Ovary (tissue), 9 donors: ENCODE data around the gene SURF1. TPM values are rescaled to one million over a fixed set of nuclear protein-coding genes. Genes with fewer than 3 reads are reported as not detected.

Experiments
- DNase-seq, 5 donors: peaks; one replicate each; pipeline ENCODE4 v3.0.0-alpha.2; 2019 to 2020
- H3K27ac ChIP-seq, 2 donors: fragments of 200-600 bp; one replicate each; pipeline versions ENCODE4 v1.5.1 to v1.8.0; 2019 to 2022
- H3K27me3 ChIP-seq: fragments of 200-600 bp; one replicate; pipeline ENCODE4 v1.8.0; 2022
- H3K36me3 ChIP-seq: fragments of 200-600 bp; sonication (generic); one replicate; pipeline ENCODE4 v1.5.1; 2019
- H3K4me1 ChIP-seq: one replicate; pipeline ENCODE4 v1.8.1; 2013; ENCODE audit warnings: mild to moderate bottlenecking, moderate library complexity; ENCODE audit not compliant: insufficient read depth
- H3K4me3 ChIP-seq: fragments of 200-600 bp; sonication (generic); one replicate; pipeline ENCODE4 v1.5.1; 2017
- H3K9me3 ChIP-seq, 2 donors: fragments of 200-600 bp in 1 of 2; sonication (generic) in 1 of 2; one replicate each; pipeline versions ENCODE4 v1.5.1 to v1.8.1; 2013 to 2019; ENCODE audit warnings: mild to moderate bottlenecking in 1 of 2, moderate library complexity in 1 of 2
- CTCF ChIP-seq, 3 donors: fragments of 450-650 bp in 2 of 3; fragments of 200-600 bp in 1 of 3; IDR thresholded peaks; one replicate each; pipeline versions ENCODE4 v1.5.1 to v1.8.0; 2016 to 2022; ENCODE audit warnings: antibody characterized with exemption in 3 of 3, mild to moderate bottlenecking in 1 of 3
- EP300 ChIP-seq: sonication (generic); formaldehyde crosslinking; IDR thresholded peaks from one replicate; pipeline ENCODE4 v1.6.1; 2017; ENCODE audit warnings: antibody characterized with exemption
- POLR2A ChIP-seq: fragments of 450-650 bp; IDR thresholded peaks from one replicate; pipeline ENCODE4 v1.6.1; 2017; ENCODE audit warnings: antibody characterized with exemption, mild to moderate bottlenecking, moderate library complexity
- WGBS, 3 donors: extraction: QIAGEN DNeasy Blood & Tissue Kit in 1 of 3; methylation state at CpG; one replicate each; pipeline versions ENCODE4 v1.1.5 to v1.1.7; 2013 to 2017; 5-methylcytosine and 5-hydroxymethylcytosine counted together
- intact Hi-C, 4 donors: fragments of 100-400 bp; cut with DNase I; formaldehyde crosslinking; loops; one replicate each; pipeline versions ENCODE4 v1.11.0 to v1.15.1; 2022 to 2023
- polyA plus RNA-seq, 2 donors: library from polyadenylated mRNA; stranded (reverse); fragments of 200-250 nt in 1 of 2; fragments of 350-450 nt in 1 of 2; fragmentation: Illumina TruSeq in 1 of 2; extraction: RNeasy Lipid Tissue Mini Kit (QIAGEN cat#74804) in 1 of 2; gene quantifications; one replicate each; pipeline ENCODE4 v1.2.3, GENCODE V29; 2013 to 2014
- total RNA-seq, 7 donors: library from RNA; depleted of rRNA in 2 of 7; stranded (reverse); fragments of >200 nt in 2 of 7; fragmentation: NEBNext Ultra II Directional in 3 of 7; extraction: Animal tissue kit (Norgen Biotek cat#: 25700) in 3 of 7; gene quantifications; one replicate each; pipeline versions ENCODE4 v1.1.0 to v1.2.4, GENCODE V29; 2016 to 2023
- donor health status: DM: no; HTN: no; CAD: no; lungs with moderate emphysema.
- donor health status: DM: no; HTN: no; CAD: no.
- donor health status: Bipolar disorder and iron deficiency.
- donor health status: DM: yes; HTN: yes; CAD: no.
- donor health status: DM: no; HTN: no; CAD: no.
- donor health status: DM: yes; HTN: yes; CAD: no.

Gene SURF1
- total and polyA plus RNA-seq, 9 donors, result 23.5 to 51.3 (median 35.6) TPM

- TF ChIP-seq POLR2A, result no peak
- TF ChIP-seq CTCF (IDR thresholded peaks at IDR 0.05), result no peak
- no peak for TF ChIP-seq EP300
- Histone ChIP-seq H3K27me3 (no peaks in the 10 kb centered on the region), H3K36me3 (no peaks in the 10 kb centered on the region), H3K27ac (no peak overlapping the region), H3K4me3 (no peak overlapping the region), H3K9me3 (no peaks in the 10 kb centered on the region), H3K4me1 (peaks cover 6% of the 10 kb centered on the region)
- 48 to 55% (median 48%) methylated on average over 8 of the region's 8 CpGs for WGBS, 3 donors
- intact Hi-C loops, result no loop called here
- no peak for DNase-seq
Observed at GRCh38 chr9:133352635-133353340, 3.5 kb downstream of the SURF1 start.

GRCh38 chr9:133351908-133352634, 4.2 kb downstream of the SURF1 start:
- no peak overlapping the region for H3K27ac ChIP-seq
- no peaks in the 10 kb centered on the region for H3K36me3 ChIP-seq
- no peak for DNase-seq
- peaks cover 3% of the 10 kb centered on the region for H3K4me1 ChIP-seq
- no peaks in the 10 kb centered on the region for H3K27me3 ChIP-seq
- intact Hi-C loops, result no loop called here
- WGBS, 3 donors, result 70 to 78% (median 76%) methylated on average over 14 of the region's 14 CpGs
- no peak overlapping the region for H3K4me3 ChIP-seq
- no peak for TF ChIP-seq CTCF (IDR thresholded peaks at IDR 0.05)
- TF ChIP-seq EP300, result no peak
- TF ChIP-seq POLR2A, result no peak
- no peaks in the 10 kb centered on the region for H3K9me3 ChIP-seq

- intact Hi-C loops, result no loop called here
- 88 to 89% (median 89%) methylated on average over 3 of the region's 3 CpGs for WGBS, 3 donors
- DNase-seq, result no peak
- no peaks in the 10 kb centered on the region for H3K9me3 ChIP-seq
- H3K4me1 ChIP-seq, result peaks cover 4% of the 10 kb centered on the region
- no peak for TF ChIP-seq POLR2A
- TF ChIP-seq EP300, result no peak
- TF ChIP-seq CTCF (IDR thresholded peaks at IDR 0.05), result no peak
- no peak overlapping the region for H3K4me3 ChIP-seq
- H3K27ac ChIP-seq, result no peak overlapping the region
- no peaks in the 10 kb centered on the region for H3K36me3 ChIP-seq
- no peaks in the 10 kb centered on the region for H3K27me3 ChIP-seq
Observed at GRCh38 chr9:133351526-133351907, 4.8 kb downstream of the SURF1 start.

GRCh38 chr9:133349965-133350616, 6.2 kb downstream of the SURF1 start:
- no peak overlapping the region for H3K4me3 ChIP-seq
- H3K9me3 ChIP-seq, result no peaks in the 10 kb centered on the region
- no peak overlapping the region for H3K27ac ChIP-seq
- no peaks in the 10 kb centered on the region for H3K36me3 ChIP-seq
- intact Hi-C loops, result no loop called here
- no peaks in the 10 kb centered on the region for H3K27me3 ChIP-seq
- H3K4me1 ChIP-seq, result peaks cover 5% of the 10 kb centered on the region
- 72 to 78% (median 73%) methylated on average over 15 of the region's 15 CpGs for WGBS, 3 donors
- no peak for DNase-seq
- TF ChIP-seq POLR2A (no peak), CTCF (IDR thresholded peaks at IDR 0.05) (no peak), EP300 (no peak)
